Common myeloid progenitor, CD34-positive (primary cell): ENCODE results near the gene HDAC11.

Experiments used
- CTCF ChIA-PET: fragments of 350-600 bp; sonication (Branson Sonifier 250); formaldehyde crosslinking; loops from one replicate; lab custom pipeline; 2021; ENCODE audit warnings: antibody characterized with exemption; lab: Charles Lee
- POLR2A ChIA-PET: fragments of 350-600 bp; sonication (Branson Sonifier 250); formaldehyde crosslinking; loops from one replicate; lab custom pipeline; 2021; ENCODE audit warnings: antibody characterized with exemption; lab: Charles Lee
- DNase-seq, 3 donors: peaks; one replicate each; pipeline versions ENCODE4 v3.0.0 to v3.0.0-alpha.2; 2013
- H3K27ac ChIP-seq, 2 experiments: 1 replicate in 1 of 2; 2 replicates in 1 of 2; pipeline ENCODE4 v1.7.0; 2013; ENCODE audit warnings: inconsistent platforms in 2 of 2, low read length in 2 of 2, mild to moderate bottlenecking in 2 of 2, low read depth in 1 of 2, moderate library complexity in 1 of 2; ENCODE audit not compliant: severe bottlenecking in 2 of 2, insufficient read depth in 1 of 2, poor library complexity in 1 of 2
- H3K27me3 ChIP-seq, 5 experiments: replicated peaks in 2 of 5; 1 replicate in 3 of 5; 2 replicates in 2 of 5; pipeline versions ENCODE4 v1.6.1 to v1.7.0; 2013; ENCODE audit warnings: low read length in 4 of 5, mild to moderate bottlenecking in 2 of 5, moderate library complexity in 2 of 5, inconsistent platforms in 1 of 5; ENCODE audit not compliant: insufficient read depth in 5 of 5, control insufficient read depth in 4 of 5
- H3K36me3 ChIP-seq, 4 experiments: 1 replicate in 2 of 4; 2 replicates in 2 of 4; pipeline versions ENCODE4 v1.6.1 to v1.7.0; 2013; ENCODE audit warnings: low read length in 3 of 4, control low read depth in 1 of 4, mild to moderate bottlenecking in 1 of 4; ENCODE audit not compliant: control insufficient read depth in 4 of 4, insufficient read depth in 4 of 4
- H3K4me1 ChIP-seq, 4 experiments: 1 replicate in 3 of 4; 2 replicates in 1 of 4; pipeline versions ENCODE4 v1.6.1 to v1.7.1; 2013; ENCODE audit warnings: low read length in 3 of 4, mild to moderate bottlenecking in 3 of 4, control low read depth in 1 of 4, inconsistent platforms in 1 of 4, moderate library complexity in 1 of 4; ENCODE audit not compliant: control insufficient read depth in 4 of 4, insufficient read depth in 4 of 4; ENCODE audit errors: control extremely low read depth in 1 of 4
- H3K4me3 ChIP-seq, 7 experiments: 1 replicate in 4 of 7; 2 replicates in 3 of 7; pipeline versions ENCODE4 v1.5.1 to v1.7.0; 2013; ENCODE audit warnings: mild to moderate bottlenecking in 7 of 7, low read length in 6 of 7, moderate library complexity in 6 of 7, inconsistent platforms in 2 of 7, low read depth in 2 of 7, control low read depth in 1 of 7; ENCODE audit not compliant: insufficient read depth in 4 of 7, control insufficient read depth in 1 of 7; ENCODE audit errors: extremely low read depth in 1 of 7
- H3K9me3 ChIP-seq, 5 experiments: 1 replicate in 4 of 5; 2 replicates in 1 of 5; pipeline versions ENCODE4 v1.6.1 to v1.7.1; 2013; ENCODE audit warnings: low read length in 4 of 5, mild to moderate bottlenecking in 2 of 5, inconsistent platforms in 1 of 5, low read depth in 1 of 5, moderate library complexity in 1 of 5; ENCODE audit not compliant: control insufficient read depth in 4 of 5, insufficient read depth in 2 of 5; ENCODE audit errors: control extremely low read depth in 1 of 5
- WGBS: methylation state at CpG from one replicate; pipeline ENCODE4 v1.1.5; 2013; ENCODE audit not compliant: insufficient coverage; 5-methylcytosine and 5-hydroxymethylcytosine counted together

Gene HDAC11

DNA sequence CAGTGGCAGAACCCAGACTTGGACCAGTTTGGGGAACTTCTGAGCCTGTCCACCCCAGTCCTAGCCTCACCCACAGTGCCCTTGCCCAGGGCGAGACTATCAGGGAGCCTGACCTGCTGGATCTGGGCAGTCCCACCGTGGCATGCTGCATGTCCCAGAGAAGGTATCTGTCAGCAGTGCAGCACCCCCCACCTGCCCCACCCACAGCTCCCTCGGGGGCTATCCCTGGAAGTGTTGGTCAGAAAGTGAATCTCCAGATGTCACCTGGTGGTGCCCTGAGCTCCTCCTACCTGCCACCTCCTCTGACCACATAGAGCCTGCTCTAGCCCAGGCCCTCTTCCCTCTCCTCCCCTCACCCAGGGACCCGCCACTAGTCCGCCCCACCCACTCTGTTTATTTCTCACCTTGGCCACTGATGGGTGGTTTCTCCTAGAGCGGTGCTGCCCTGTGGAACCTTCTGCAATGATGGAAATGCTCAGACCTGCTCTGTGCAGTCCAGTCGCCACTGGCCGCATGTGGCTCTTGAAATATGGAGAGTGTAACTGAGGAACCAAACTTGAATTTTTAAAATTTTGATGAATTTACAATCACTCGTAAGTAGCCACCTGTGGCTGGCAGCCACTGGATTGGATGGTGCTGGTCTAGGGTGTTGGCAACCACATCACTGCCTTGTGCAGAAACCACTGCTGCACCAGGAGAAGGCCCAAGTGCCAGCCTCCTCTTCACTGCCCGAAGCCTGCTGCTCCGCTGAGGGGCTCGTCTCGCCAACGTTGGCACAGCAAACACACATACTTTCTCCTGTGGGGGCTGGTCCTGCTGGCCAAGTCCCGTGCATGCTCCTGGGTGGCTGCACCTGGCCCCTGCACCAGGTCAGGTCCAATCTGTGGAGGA lies 13.1 kb downstream of the HDAC11 start:
- Histone ChIP-seq H3K9me3 (no peaks in the 10 kb centered on the region), H3K36me3 (peaks cover 0 to 5% (median 2%) of the 10 kb centered on the region in 4 experiments), H3K4me1 (peaks cover 0 to 8% (median 4%) of the 10 kb centered on the region in 4 experiments), H3K4me3 (no peak overlapping the region), H3K27ac (no peak overlapping the region), H3K27me3 (no peaks in the 10 kb centered on the region)
- WGBS: 99% methylated on average over 12 of the region's 15 CpGs
- CTCF ChIA-PET: interaction anchor here (1.5 to 2.9 kb wide), 2 partner anchors 155 to 158 kb away, joined by 6 to 12 read pairs; no protein-coding TSS in a partner anchor
- no peak for DNase-seq
- POLR2A ChIA-PET: no interaction called here

DNA sequence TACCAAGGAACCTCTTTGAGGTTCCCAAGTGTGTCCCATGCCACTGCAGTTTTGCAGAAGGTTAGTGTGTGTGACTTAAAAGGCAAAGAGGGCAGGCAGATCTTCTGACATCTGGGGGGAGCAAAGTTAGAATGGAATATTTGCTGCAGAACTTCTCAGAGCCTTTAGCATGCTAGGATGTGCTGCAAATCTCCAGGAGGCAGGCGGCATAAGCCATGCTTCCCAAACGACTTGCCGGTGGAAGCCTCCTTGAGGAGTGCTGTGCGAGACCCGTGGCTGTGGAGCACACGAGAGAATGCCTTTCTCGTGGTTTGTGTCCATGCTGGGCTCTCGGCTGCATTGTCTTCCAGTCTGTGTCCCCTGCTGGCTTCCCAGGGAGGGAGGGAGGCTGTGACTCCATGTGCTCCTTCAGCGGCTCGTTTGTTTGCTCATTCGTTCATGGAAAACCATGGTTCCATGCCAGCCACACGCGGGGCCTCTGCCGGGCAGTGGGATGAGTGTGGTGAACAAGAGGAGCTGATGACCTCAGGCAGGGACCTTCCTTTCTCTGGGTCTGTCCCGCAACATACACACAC lies 13.8 kb downstream of the HDAC11 start:
- CTCF ChIA-PET: interaction anchor here (0.7 to 11.8 kb wide), 5 partner anchors 9 to 387 kb away, joined by 3 to 422 read pairs (median 3); no protein-coding TSS in a partner anchor
- Histone ChIP-seq H3K9me3 (no peaks in the 10 kb centered on the region), H3K4me3 (no peak overlapping the region), H3K36me3 (peaks cover 0 to 5% (median 2%) of the 10 kb centered on the region in 4 experiments), H3K27me3 (no peaks in the 10 kb centered on the region), H3K4me1 (peaks cover 0 to 8% (median 4%) of the 10 kb centered on the region in 4 experiments), H3K27ac (no peak overlapping the region)
- WGBS: 96% methylated on average over 14 of the region's 15 CpGs
- DNase-seq: no peak
- POLR2A ChIA-PET: interaction anchor here (0.7 kb wide), 1 partner anchor 154 kb away, joined by 3 read pairs; no protein-coding TSS in a partner anchor

DNA sequence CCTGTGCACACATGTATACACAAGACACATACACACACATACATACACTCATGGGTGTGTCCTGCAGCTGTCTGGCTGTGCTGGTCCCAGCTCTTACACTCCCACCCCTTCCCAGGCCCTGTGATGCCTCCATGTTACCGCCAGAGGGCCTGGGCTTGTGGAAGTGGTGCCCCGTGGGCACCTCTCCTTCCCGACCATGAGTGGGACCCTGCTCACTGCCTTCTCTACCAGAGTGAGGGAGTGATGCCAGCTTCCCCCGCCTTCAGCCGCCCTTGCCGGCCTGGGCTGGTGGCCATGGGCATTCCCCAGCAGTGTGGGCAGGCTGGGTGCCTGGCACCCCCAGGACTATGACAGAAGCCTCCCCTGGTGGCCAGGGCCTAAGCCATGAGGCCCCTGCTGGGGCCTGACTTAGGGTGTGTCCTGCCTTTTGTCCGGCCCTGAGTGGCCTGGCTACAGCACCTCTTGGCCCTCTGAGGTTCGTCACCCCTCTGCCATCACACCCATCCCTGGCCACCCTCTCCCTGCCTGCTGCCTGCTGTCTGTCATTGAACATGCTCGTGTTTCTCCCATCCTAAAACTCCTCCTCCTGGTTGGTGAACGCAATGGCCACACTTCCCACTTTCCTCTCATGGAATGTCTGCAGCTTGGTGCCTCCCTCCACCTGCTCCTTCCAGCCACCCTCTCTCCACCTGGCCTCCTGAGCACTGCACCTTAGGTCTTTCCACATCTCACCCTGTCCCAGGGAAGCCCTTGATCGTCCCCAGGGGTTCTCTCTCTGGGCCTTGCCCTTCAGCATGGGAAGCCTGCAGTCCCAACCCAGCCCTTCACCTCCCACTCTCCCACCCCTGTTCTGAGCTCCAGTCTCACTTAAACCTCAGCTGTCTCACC lies 14.6 kb downstream of the HDAC11 start:
- WGBS: 85% methylated on average over 11 of the region's 11 CpGs

DNA sequence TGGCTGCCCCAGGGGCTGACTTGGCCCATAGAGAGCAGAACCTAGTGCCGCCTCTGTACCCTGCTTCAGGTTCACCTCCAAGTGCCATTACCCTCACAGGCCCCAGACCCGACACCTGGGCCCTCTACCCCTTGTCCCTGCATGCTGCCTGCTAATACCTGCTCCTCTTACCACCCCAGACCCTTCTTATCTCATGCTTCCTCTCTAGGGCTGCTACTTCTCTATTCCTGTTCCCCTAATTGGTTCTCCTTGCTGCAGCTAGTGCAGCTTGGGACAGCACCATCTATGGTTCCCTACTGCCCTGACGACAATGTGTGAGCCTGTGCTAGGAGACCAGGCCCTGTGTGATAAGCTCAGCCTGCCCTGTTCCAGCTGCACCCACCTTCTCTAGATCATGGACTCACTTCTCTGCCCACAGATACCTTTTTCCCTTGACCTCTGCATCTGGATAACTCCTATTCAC lies 15.3 kb downstream of the HDAC11 start:
- POLR2A ChIA-PET: no interaction called here
- H3K4me3 ChIP-seq: no peak overlapping the region
- WGBS: 83% methylated on average over 2 of the region's 3 CpGs
- DNase-seq: no peak
- CTCF ChIA-PET: interaction anchor here (0.7 to 11.8 kb wide), 24 partner anchors 8 to 401 kb away, joined by 3 to 422 read pairs (median 4); partner anchors contain the start of gene HDAC11
- H3K27me3 ChIP-seq: no peaks in the 10 kb centered on the region
- H3K4me1 ChIP-seq: peaks cover 0 to 8% (median 4%) of the 10 kb centered on the region in 4 experiments
- H3K9me3 ChIP-seq: no peaks in the 10 kb centered on the region
- peaks cover 0 to 3% (median 1%) of the 10 kb centered on the region in 4 experiments for H3K36me3 ChIP-seq
- no peak overlapping the region for H3K27ac ChIP-seq

More for the DNA sequence above, 14.6 kb downstream of the HDAC11 start:
- POLR2A ChIA-PET: interaction anchor here (0.7 kb wide), 1 partner anchor 153 kb away, joined by 3 read pairs; no protein-coding TSS in a partner anchor
- DNase-seq: peak; percentile 14 to 34 (median 25)
- H3K27ac ChIP-seq: no peak overlapping the region
- H3K4me1 ChIP-seq: peaks cover 0 to 8% (median 4%) of the 10 kb centered on the region in 4 experiments
- no peak overlapping the region for H3K4me3 ChIP-seq
- CTCF ChIA-PET: interaction anchor here (0.7 to 11.8 kb wide), 15 partner anchors 10 to 386 kb away, joined by 3 to 422 read pairs (median 3); partner anchors contain the start of gene HDAC11
- H3K36me3 ChIP-seq: peaks cover 0 to 5% (median 2%) of the 10 kb centered on the region in 4 experiments
- no peaks in the 10 kb centered on the region for H3K27me3 ChIP-seq
- H3K9me3 ChIP-seq: no peaks in the 10 kb centered on the region

- peaks cover 0 to 8% (median 4%) of the 10 kb centered on the region in 4 experiments for H3K4me1 ChIP-seq
- POLR2A ChIA-PET: no interaction called here
- no peak overlapping the region for H3K27ac ChIP-seq
- H3K9me3 ChIP-seq: no peaks in the 10 kb centered on the region
- WGBS: 68% methylated on average over 12 of the region's 12 CpGs
- CTCF ChIA-PET: interaction anchor here (0.6 to 11.8 kb wide), 31 partner anchors 8 to 401 kb away, joined by 3 to 422 read pairs (median 3); partner anchors contain the start of gene HDAC11
- no peak overlapping the region for H3K4me3 ChIP-seq
- peak; percentile 72 to 86 (median 80) for DNase-seq
- H3K27me3 ChIP-seq: no peaks in the 10 kb centered on the region
- H3K36me3 ChIP-seq: peaks cover 0 to 3% (median 1%) of the 10 kb centered on the region in 4 experiments
Observed at GRCh38 chr3:13495921-13496723, 16.0 kb downstream of the HDAC11 start.
